Measurements from ENCODE around the gene PRKCQ. TPM values are rescaled to one million over a fixed set of nuclear protein-coding genes. Genes with fewer than 3 reads are reported as not detected.
"Not testable (repeated sequence)": the region's sequence is repeated elsewhere in the genome, so short reads cannot be mapped to it uniquely, and the experiment has no call there.

Gene PRKCQ
- total and polyA plus RNA-seq, 4 donors: 0.13 to 3.3 (median 0.45) TPM

DNA sequence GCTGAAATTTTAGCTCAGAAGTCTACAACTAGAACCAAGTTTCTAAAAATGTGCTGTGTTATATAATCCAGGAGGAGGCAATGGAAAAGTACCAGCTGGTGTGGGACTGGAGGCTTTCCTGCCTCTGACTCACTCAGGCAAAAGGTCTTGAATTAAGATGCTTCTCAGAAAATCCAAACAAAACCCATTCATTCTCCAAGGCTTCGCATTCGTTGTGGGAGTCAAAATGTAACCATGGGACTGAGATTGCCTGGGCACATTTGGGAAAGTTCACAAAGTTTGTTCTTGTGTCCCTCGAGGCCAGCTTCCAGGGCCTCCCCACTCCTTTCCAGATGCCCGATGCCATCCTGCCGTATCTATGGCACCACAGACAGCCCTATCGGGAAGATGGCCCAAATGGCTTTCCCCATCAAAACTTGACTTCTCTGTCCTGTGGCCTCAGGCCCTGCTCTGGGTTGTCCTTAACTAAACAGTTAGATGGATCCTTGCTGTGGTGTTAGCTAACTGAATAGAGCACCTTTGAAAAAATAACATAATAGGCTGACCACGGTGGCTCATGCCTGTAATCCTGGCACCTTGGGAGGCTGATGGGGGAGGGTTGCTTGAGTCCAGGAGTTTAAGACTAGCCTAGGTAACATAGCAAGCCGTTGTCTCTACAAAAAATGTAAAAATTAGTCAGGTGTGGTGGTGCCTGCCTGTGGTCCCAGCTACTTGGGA is 196.8 kb downstream of the PRKCQ start (continued):
- TF ChIP-seq, protein P1, sequence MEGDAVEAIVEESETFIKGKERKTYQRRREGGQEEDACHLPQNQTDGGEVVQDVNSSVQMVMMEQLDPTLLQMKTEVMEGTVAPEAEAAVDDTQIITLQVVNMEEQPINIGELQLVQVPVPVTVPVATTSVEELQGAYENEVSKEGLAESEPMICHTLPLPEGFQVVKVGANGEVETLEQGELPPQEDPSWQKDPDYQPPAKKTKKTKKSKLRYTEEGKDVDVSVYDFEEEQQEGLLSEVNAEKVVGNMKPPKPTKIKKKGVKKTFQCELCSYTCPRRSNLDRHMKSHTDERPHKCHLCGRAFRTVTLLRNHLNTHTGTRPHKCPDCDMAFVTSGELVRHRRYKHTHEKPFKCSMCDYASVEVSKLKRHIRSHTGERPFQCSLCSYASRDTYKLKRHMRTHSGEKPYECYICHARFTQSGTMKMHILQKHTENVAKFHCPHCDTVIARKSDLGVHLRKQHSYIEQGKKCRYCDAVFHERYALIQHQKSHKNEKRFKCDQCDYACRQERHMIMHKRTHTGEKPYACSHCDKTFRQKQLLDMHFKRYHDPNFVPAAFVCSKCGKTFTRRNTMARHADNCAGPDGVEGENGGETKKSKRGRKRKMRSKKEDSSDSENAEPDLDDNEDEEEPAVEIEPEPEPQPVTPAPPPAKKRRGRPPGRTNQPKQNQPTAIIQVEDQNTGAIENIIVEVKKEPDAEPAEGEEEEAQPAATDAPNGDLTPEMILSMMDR (IDR thresholded peaks at IDR 0.05; ENCODE audit: low read depth, low read length, missing input control): no peak
- no peak for TF ChIP-seq JUND (IDR thresholded peaks at IDR 0.05)
- TF ChIP-seq, protein P2, sequence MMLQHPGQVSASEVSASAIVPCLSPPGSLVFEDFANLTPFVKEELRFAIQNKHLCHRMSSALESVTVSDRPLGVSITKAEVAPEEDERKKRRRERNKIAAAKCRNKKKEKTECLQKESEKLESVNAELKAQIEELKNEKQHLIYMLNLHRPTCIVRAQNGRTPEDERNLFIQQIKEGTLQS (IDR thresholded peaks at IDR 0.05): no peak

DNA sequence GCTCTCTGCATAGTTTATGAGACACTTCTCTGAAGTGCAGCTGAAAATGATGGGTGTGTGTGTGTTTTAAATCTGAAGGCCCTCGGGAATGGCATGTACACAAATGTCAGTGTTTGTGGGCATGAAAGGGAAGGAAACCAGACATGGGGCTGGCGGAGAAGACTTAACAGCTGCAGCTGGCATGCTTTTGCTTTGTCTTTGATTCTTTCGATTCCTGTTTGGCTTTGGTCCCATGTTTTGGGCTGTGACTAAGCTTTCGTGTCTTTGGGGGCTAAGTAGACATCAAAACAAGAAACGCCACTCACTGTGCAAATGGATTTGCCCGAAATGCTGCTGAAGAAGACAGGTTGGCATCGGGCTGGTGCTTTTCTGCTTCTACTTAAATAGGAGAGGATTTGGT is 198.0 kb downstream of the PRKCQ start:
- 57% methylated on average over 7 of the region's 7 CpGs for WGBS
- Histone ChIP-seq H3K9me3 (ENCODE audit: control insufficient read depth in 4 of 4, low read length in 3 of 4) (peaks cover 0 to 3% (median under 1%) of the 10 kb centered on the region in 4 donors), H3K27me3 (ENCODE audit: control insufficient read depth in 4 of 4, insufficient read depth in 4 of 4, low read length in 3 of 4) (no peaks in the 10 kb centered on the region), H3K36me3 (ENCODE audit: control insufficient read depth in 4 of 4, insufficient read depth in 3 of 4, low read depth in 1 of 4, low read length in 3 of 4) (no peaks in the 10 kb centered on the region), H3K4me3 (ENCODE audit: low read depth in 1 of 3, low read length in 3 of 3) (no peak overlapping the region), H3K27ac (ENCODE audit: low read depth in 1 of 2, low read length in 2 of 2) (no peak overlapping the region), H3K9ac (ENCODE audit: low read depth in 1 of 2, low read length in 2 of 2) (no peak overlapping the region), H3K4me1 (ENCODE audit: control insufficient read depth in 4 of 4, insufficient read depth in 4 of 4, low read length in 3 of 4) (no peaks in the 10 kb centered on the region)
- DNase-seq (ENCODE audit: low spot score): no peak
- no peak for TF ChIP-seq TAF1 (conservative IDR thresholded peaks at IDR 0.05)
- no peak for TF ChIP-seq FOXA1 (IDR thresholded peaks at IDR 0.05)
- TF ChIP-seq GABPA (IDR thresholded peaks at IDR 0.05 in 1 of 2, conservative IDR thresholded peaks at IDR 0.05 in 1 of 2): no peak
- no peak for TF ChIP-seq RAD21 (IDR thresholded peaks at IDR 0.05)
- TF ChIP-seq, protein P3, sequence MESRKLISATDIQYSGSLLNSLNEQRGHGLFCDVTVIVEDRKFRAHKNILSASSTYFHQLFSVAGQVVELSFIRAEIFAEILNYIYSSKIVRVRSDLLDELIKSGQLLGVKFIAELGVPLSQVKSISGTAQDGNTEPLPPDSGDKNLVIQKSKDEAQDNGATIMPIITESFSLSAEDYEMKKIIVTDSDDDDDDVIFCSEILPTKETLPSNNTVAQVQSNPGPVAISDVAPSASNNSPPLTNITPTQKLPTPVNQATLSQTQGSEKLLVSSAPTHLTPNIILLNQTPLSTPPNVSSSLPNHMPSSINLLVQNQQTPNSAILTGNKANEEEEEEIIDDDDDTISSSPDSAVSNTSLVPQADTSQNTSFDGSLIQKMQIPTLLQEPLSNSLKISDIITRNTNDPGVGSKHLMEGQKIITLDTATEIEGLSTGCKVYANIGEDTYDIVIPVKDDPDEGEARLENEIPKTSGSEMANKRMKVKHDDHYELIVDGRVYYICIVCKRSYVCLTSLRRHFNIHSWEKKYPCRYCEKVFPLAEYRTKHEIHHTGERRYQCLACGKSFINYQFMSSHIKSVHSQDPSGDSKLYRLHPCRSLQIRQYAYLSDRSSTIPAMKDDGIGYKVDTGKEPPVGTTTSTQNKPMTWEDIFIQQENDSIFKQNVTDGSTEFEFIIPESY (IDR thresholded peaks at IDR 0.05): no peak
- TF ChIP-seq, protein P1 (IDR thresholded peaks at IDR 0.05; ENCODE audit: low read depth, low read length, missing input control): no peak
- TF ChIP-seq, protein P4, sequence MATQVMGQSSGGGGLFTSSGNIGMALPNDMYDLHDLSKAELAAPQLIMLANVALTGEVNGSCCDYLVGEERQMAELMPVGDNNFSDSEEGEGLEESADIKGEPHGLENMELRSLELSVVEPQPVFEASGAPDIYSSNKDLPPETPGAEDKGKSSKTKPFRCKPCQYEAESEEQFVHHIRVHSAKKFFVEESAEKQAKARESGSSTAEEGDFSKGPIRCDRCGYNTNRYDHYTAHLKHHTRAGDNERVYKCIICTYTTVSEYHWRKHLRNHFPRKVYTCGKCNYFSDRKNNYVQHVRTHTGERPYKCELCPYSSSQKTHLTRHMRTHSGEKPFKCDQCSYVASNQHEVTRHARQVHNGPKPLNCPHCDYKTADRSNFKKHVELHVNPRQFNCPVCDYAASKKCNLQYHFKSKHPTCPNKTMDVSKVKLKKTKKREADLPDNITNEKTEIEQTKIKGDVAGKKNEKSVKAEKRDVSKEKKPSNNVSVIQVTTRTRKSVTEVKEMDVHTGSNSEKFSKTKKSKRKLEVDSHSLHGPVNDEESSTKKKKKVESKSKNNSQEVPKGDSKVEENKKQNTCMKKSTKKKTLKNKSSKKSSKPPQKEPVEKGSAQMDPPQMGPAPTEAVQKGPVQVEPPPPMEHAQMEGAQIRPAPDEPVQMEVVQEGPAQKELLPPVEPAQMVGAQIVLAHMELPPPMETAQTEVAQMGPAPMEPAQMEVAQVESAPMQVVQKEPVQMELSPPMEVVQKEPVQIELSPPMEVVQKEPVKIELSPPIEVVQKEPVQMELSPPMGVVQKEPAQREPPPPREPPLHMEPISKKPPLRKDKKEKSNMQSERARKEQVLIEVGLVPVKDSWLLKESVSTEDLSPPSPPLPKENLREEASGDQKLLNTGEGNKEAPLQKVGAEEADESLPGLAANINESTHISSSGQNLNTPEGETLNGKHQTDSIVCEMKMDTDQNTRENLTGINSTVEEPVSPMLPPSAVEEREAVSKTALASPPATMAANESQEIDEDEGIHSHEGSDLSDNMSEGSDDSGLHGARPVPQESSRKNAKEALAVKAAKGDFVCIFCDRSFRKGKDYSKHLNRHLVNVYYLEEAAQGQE (IDR thresholded peaks at IDR 0.05): no peak
- TF ChIP-seq SP1 (IDR thresholded peaks at IDR 0.05): no peak
- TF ChIP-seq HNF4G (IDR thresholded peaks at IDR 0.05): no peak
- no peak for TF ChIP-seq EGR1 (IDR thresholded peaks at IDR 0.05; ENCODE audit: low read depth in 2 of 2)
- TF ChIP-seq, protein P2 (IDR thresholded peaks at IDR 0.05): no peak
- no peak for TF ChIP-seq FOXA2 (IDR thresholded peaks at IDR 0.05)
- TF ChIP-seq RXRA (IDR thresholded peaks at IDR 0.05): no peak
- TF ChIP-seq, protein P5, sequence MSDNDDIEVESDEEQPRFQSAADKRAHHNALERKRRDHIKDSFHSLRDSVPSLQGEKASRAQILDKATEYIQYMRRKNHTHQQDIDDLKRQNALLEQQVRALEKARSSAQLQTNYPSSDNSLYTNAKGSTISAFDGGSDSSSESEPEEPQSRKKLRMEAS (IDR thresholded peaks at IDR 0.05): no peak
- TF ChIP-seq HNF4A (conservative IDR thresholded peaks at IDR 0.05): no peak
- TF ChIP-seq YY1 (IDR thresholded peaks at IDR 0.05): no peak
- TF ChIP-seq JUND (IDR thresholded peaks at IDR 0.05): no peak

DNA sequence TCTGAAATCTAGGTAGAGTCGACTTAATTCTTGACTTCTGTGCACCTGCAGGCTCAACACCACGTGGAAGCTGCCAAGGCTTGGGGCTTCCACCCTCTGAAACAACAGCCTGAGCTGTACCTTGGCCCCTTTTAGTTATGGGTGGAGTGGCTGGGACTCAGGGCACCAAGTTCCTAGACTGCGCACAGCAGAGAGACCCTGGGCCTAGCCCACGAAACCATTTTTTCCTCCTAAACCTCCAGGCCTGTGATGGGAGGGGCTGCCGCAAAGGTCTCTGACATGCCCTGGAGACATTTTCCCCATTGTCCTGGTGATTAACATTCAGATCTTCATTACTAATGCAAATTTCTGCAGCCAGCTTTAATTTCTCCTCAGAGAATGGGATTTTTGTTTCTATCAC is 199.6 kb downstream of the PRKCQ start:
- not testable (repeated sequence) for H3K4me1 ChIP-seq (ENCODE audit: control insufficient read depth in 4 of 4, insufficient read depth in 4 of 4, low read length in 3 of 4); H3K36me3 ChIP-seq (ENCODE audit: control insufficient read depth in 4 of 4, insufficient read depth in 3 of 4, low read depth in 1 of 4, low read length in 3 of 4); H3K4me3 ChIP-seq (ENCODE audit: low read depth in 1 of 3, low read length in 3 of 3); H3K9ac ChIP-seq (ENCODE audit: low read depth in 1 of 2, low read length in 2 of 2); H3K27me3 ChIP-seq (ENCODE audit: control insufficient read depth in 4 of 4, insufficient read depth in 4 of 4, low read length in 3 of 4); H3K9me3 ChIP-seq (ENCODE audit: control insufficient read depth in 4 of 4, low read length in 3 of 4); DNase-seq (ENCODE audit: low spot score); H3K27ac ChIP-seq (ENCODE audit: low read depth in 1 of 2, low read length in 2 of 2)
- 90% methylated on average over 5 of the region's 5 CpGs for WGBS

Data from liver (tissue), 9 donors.